Measurements from ENCODE around the gene EBF3.

EBF3 gene

DNA sequence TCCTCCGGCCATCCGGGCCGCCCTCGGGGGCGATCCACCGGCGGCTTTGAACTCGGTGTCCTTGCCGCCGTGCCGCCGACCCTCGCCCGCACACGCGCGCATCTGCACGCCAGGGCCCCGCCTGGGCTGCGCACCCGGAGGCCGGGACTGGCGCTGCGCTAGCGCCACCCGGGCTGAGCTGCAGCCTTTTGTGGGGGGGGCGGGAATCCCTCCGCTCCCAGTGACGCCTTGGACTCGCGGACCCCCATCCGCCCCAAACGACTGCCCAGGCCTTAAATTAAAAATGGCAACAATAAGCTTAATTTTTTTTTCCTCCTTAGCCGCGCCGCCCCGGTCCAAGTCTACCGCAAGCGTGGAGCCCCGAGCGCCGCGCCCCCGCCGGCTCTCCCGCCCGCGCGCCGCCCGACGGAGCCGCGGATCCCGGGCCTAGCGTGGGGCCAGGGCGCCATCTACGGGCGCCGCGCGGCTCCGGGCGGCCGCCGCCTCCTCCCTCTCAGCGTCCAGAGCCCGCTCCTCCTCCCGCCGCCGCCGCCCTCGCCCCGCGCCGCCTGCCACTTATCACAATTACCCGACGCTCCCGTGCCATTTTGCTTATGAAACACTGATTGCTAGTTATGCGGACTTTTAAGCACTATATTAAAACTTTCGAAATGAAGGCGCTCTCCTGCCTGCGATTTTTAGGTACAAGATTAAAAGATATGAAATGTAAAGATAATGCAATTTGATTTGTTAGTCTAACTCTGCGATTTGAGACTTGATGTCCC lies 7.5 kb upstream of the EBF3 start:
- no peak for DNase-seq (ENCODE audit: low read depth)

DNA sequence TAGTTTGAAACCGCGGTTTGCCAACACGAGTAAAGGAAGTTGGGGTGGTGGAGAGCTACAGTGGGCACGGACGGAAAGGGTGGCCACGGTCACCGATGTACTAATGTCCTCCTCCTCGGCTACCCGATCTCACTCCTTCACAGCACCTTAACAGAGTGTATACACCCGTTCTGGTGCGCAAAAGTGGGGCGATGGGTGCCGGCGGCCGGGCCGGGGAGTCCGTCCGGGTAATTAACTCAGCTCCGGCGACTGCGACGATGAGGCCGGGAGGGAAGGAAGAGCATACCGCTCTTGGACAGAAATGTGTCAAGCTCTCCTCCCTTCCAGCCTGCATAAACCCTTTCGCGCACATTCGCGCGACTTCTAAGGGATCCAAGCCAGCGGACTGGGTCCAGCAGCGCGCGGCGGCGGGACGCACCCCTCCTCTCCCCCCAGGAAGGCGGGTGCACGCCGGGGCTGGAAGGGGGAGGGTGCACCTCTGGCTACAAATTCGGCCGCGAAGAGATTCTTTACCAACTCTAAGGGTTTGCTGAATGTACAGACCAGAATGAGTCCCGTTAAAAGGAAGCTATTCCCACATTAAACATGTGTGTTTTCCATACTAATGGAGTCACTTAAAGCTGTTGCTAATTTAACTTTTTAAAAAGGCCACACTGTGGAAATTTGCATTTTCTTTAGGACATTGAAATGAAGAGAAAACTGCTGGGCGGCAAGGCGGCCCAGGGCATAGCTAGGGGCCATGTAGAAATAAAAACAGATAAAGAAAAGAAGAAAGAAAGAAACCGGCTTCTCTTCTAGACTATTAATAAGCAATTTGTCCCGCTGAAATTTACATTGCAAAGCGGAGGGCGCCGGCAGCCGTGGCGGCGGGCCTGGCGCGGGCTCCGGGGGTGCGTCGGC lies 6.6 kb upstream of the EBF3 start:
- no peak for DNase-seq (ENCODE audit: low read depth)

DNA sequence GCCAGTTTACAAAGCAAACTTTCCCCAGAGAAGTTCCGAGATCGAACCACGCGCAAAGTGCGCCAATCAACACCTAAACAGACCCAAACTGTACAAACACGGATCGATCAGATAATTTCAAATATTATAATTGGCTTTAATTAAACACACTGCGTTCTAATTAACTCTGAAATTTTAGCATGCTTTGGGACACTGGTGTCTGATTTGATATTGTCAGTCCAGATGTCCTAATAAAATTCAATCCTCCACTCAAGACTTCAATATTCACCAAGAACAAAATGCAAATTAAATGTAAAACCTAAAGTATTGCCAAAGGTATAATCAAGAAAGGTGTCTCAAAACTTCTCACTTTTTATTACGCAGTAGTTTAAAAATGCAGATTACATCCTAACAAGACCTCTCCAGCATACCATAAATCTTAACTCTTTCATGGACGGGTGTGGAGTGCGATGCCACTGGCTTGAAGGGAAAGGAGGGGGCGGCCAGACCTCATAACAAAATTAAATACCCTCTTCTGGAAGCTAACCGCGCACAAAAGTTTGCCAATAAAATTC lies 5.9 kb upstream of the EBF3 start:
- no peak for DNase-seq (ENCODE audit: low read depth)

DNA sequence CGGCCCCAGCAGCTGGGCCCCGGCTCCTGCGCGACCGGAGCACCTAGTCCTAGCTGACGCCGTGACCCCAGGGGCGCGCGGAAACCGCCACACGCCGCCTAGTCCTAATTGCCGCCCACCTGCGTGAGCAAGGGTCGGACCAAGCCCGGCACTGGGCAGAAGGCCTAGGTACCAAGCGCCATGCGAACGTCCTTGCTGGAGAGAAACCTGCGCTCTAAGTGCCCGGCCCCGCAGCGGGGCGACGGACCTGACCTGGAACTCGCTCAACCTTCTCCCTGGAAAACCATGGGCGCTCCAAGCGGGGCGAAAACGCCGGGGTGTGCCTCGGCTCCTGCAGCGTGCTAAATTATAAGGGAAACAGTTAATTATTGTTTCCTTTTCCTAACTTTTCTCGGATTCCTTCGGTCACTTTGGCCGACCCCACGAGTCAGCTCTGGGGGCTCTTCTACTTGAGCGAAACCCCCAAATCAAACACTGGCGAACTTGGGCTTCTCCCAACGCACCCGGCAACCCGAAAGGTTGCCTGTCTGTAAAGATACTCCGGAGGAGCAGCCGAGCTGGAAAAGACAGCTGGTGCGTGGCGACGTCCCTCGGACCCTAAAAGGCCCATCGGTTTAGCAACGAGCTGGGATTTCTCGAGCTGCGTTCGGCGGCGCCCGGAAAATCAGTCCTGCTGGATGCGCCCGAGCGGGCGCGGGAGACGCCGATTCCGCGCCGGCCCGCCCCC lies 5.3 kb upstream of the EBF3 start:
- no peak for DNase-seq (ENCODE audit: low read depth)

DNA sequence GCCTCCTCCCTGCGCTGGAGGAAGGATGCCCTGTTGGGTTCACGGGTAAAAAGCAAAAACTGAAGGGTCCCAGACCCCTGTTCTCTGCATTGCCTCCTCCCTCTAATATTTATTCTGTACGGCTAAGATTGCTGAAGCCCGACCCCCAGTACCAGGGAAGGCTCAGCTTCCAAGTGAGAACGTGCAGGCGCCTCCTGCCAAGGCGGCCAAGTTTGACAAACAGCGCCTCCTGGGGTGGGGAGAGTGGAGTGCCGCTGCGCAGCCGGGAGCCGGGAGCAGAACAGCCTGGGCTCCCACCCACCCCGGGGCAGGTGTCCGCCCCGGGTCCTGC lies 4.7 kb upstream of the EBF3 start:
- no peak for DNase-seq (ENCODE audit: low read depth)

DNA sequence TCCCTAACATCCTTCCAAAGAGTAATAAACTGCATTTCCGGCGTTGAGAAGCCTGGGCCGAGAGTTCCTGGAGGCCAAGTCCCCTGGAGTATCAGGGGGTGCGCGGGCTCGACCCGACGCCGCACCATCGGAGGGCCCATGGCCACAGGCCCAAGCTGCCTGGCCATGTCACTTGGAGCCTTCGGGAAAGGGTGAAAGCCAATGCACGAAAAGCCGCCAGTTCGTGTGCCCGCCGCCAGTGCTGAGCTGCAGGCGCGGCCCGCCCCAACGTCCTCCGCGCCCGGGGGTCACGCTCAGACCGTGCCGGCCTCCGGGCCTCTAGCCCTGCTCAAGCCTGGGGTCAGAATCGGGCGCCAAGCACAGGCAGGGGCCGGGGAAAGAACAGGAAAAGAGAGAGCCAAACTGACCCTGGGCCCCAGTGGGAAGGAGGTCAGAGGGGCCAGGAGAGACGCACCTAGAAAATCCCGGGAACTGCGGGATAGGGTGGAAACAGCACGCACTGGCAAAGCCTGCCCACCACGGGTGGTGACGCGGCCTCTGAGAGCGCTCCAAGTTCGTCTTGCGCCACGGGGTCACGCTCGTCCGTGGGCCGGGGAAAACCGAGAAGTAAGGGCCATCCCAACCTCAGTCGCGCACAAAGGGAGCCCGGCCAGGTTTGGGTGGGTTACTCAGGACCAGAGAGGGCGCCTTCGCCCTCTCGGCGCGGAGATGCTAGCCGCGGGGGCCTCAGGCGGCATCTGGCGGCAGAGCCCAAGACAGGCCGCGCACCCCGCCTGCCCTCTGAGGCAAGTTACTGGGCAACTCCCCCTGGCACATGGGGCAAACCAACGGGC lies 4.2 kb upstream of the EBF3 start:
- no peak for DNase-seq (ENCODE audit: low read depth)

DNA sequence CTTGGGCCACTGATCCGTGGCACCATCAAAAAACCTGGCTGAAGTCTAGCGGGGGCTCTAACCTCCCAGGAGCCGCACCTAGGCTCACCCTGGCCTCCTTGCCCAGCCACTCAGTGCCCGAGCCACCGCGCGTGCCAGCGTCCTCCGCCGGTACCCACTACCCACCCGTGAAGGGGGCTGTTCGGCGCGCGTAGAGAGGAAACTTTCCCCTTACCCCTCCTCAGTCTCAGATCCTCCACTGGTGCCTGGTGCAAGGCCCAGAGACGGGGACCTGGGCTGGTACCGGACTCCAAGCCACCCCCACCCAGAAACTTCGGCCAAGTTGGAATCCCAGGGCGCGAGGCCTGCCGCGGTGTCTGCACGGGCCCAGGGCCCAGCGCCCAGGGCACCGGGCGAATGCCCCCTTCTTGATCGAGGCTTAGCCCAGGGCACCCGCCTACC lies 3.5 kb upstream of the EBF3 start:
- DNase-seq (ENCODE audit: low read depth), result no peak

DNA sequence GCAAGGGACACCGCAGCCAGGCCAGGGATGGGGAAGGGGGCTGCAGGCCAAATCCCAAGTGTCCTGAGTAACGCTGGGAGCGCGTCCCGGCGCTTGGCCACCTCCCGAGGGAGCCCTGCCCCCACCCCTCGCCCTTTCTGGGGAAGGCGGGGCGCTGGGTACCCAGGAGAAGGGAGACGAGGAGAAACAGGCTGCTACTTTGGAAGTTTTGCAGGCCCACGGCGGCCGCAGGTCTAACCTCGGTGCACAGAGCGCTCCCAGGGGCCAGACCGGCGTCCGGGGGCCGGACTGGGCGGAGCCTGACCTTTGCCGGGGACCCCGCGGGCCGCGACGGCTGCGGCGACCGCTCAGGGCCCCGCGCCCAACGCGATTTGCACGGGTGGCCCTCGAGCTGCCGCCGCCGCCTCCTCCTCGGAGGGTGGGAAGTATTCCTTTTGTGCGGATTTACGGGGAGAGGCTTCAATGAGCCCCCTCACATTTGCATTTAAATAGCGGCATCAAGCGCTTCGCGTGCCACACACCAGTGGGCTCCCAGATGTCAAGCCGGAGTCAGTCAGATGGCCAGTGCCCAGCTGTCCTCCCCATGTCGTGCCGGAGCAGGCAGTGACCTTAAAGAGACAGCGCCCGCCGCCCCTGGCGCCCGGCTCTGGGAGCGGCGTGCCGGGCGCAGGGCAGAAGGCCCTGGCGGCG lies 3.0 kb upstream of the EBF3 start:
- no peak for DNase-seq (ENCODE audit: low read depth)

DNA sequence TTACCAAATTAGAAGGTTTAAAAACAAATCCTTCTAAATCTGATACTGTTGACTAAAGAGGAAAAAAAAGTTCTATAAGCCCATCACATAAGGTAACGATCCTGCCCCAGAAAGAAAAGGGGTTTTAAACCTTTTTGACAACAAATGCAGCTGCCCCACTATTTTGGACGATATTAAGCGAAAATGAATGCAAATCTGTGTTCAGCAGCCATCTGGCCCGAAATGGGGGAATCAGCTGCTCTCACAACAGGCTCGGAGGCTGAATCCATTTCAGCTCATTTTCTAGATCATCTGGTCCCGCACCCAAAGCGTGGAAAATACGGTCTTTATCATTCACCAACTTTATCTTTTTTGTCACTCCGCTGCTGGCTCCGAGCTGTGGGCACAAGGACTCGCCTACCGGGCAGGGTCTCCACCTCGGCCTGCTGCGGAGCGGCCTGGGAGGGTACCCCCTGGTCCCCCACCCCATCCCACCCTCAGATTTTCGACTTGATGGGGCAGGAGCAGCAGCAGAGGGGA lies 2.4 kb upstream of the EBF3 start:
- no peak for DNase-seq (ENCODE audit: low read depth)

DNA sequence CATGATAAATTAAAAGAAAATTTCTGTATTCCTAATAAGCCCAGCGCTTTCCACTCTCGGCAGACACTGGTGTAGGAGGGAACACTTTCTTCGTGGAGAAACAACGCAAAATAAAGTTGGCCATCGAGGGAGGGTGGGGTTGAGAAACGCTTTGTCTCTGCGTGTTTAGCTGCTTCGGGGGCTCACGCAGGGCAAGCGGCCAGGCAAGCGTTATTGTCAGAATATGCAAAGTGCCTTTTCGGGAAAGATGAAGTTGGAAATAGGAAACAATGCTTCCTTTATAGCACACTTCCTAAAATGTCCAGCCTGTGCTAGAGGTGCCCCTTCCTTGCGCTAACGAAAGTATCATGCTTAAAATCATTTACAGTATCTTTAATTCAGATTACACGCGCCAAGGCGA lies 1.9 kb upstream of the EBF3 start:
- no peak for DNase-seq (ENCODE audit: low read depth)

DNA sequence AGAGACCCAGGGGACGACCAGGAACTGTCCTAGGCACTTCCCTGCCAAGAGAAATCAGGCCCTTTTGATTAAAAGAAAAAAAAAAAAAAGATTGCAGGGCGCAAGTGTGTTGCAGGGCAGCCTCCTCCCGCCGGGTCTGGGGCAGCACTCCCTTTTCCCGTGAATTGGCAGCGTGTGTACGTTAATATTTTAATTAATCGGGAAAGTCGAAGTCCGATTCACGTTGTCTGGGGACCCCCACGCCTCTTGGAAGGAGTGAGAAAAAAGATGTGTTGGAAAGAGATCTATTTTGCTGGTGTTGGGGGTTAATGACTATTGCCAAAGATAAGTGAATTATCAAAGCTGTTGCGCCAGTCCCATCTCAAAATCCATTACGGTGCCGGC lies 1.3 kb upstream of the EBF3 start:
- no peak for DNase-seq (ENCODE audit: low read depth)

DNA sequence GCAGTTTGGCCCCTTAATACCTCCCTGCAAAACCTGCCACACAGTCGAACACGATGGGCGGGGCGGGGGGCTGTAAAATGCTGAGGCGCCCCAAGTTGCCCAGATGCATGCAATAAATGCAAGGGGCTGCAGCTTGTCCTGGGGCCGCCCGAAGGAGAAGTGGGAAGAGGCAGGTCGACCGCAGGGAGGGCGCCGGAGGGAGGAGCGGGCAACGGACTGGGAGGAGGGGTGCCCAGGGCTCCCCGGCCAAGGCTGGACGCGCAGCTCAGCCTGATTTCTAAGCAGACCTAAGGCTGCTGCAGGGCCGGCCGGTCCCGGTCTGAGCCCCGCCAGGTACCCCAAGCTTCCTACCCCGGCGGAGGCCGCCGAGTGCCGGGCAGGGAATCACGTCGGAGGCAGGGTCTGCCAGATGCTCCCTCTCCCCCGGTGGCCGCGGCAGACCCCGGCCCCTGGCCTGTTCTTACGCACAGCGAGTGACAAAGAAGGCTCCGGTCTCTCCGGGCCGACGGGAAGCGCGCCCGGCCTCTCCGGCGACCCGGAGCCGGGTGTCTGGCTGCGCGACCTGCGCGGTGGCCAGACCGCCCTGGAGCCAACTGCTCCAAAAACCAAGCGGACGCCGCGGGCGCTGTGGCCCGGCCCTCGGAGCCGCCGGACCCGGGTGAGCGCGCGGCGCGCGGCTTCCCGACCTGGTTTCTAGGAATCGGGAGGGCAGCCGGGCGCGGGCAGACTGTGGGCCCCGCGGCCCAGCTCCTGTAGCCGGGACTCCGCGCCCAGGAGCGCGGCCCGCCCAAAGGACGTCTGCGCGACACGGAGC lies 744 bp upstream of the EBF3 start:
- DNase-seq (ENCODE audit: low read depth), result no peak

DNA sequence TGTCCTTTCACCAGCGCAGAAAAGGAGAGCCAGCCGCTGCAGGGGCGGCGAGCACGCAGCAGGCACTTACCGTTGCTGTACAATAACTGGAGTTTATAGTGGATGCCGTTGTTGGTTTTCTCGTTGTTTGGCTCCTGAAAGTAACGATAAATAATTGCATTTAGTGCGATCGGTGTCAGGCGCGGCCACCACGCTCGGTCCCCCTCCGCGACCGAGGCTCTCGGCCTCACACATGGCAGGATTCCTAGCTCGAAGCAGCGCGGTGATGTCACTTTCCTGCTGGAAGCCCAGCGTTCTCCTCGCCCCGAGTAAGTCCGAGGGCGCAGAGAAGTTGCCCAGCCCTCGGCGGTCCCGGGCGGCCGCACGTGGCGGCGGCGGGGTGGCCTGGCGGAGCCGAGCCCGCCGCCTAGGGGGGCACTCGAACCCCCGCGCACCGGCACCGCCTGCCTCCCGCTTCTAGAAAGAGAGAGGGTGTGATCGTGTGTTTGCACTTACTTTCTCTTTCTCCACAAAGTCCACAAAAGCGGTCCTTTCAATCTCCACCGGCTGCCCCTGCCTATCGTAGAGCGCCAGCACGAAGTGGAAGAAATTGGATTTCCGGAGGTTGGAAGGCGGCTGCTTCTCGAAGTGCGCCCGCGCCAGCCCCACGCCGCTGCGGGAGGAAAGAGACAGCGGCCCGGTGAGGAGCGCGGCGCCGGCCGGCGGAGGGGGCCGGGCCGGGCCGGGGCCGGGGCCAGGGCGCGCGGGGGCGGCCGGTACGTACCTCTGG lies 1.0 kb downstream of the EBF3 start:
- no peak for DNase-seq (ENCODE audit: low read depth)

DNA sequence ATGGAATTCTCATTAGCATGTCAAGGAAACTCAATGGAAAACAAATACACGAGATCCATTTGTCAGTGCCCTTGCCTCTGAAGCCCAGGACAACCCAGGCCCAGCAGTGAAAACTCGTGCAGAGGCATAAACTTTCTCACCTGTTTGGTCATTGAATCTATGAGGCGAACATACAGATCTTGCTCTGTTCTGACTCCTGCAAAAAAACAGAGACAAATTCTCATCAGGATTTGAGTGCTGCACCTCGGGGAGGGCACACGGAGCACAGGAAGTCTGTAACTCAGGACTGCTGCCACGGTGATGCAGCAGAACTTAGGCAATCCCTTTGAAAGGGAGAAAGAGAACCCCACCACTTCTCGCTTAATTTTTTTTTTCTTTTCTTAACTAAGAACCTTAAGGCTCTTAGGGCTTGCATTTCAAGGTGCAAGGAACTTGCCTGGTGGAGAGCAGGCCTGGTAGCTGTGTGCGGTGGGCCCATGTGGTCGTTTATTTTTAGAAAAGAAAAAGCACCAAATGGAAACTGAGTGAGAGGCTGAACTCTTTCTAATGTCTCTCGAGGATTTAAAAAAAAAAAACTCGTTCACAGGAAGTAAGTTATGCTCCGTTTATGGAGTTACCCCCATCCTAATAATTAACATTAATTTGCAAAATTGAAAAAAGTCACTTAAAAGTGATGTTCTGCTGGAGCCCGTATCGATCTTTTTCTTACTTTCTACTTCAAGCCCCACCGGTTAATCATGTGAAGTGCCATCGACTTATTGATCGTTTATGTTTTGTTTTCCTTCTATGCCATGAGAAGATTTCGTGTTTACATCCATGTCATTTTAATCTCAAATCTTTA lies 1.8 kb downstream of the EBF3 start:
- no peak for DNase-seq (ENCODE audit: low read depth)

DNA sequence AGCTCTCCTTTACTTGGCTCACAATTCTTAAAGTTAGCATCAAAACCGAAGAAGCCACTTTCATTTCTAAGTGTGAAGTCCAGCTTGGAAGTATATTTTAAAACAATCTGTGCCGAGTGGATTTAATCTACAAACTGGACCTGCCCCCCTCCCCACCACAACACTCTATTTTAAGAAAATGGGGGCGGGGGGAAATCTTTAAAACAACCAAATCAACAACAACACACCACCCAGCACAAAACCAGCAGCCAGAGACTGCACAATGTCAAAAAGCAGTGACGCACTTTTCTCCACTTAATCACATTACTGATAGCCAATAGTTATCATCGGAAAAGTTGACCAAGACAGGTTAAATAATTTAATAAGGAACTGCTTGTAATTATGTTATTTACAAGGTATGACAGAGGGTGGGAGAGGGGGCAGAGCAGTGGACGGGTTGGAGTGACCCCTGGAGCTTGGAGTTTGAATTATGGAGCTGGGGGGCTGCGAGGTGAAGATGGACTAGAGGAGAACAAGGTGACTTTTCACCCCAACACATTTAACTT lies 2.8 kb downstream of the EBF3 start:
- DNase-seq (ENCODE audit: low read depth), result no peak

DNA sequence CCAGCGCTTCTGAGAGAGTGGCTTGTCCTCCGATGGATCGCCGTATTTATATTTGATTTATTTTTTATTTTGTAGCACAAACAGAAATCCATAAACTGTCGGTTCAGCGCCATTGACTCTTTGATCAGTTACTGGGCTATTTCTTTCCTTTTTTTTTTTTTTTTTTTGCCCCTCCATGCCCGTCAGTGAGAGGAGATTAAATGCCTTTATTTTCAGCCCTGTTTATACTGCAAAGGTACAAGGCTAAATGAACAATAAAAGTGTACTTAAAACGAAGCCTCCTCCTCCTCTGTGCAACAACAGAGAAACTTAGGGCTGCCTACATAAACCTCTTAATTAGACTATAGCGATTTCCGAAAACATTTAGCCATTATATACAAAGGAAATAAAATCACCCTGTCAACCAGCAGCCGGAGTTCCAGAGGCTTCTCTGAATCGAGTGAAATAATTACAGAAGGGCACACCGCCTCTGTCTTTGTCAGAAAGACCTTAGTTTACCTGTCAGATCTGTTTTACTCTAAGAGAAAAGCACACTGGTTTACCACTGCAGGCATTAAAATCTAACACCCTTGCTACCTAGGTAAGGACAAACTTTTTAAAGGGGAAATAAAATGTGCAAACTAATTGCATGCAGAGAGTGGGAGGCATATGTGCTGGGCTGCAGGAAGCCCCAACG lies 3.5 kb downstream of the EBF3 start:
- no peak for DNase-seq (ENCODE audit: low read depth)

Data from activated T-helper 1 cell treated with Interleukin-2 at 50 U/mL for 16 hours (primary cell).